Peyer's patch (tissue), 4 donors: ENCODE data around the gene L3MBTL4. TPM values are rescaled to one million over a fixed set of nuclear protein-coding genes. Genes with fewer than 3 reads are reported as not detected.

Source experiments
- DNase-seq, 3 donors: peaks; one replicate each; pipeline ENCODE4 v3.0.0-alpha.2; 2017 to 2019
- H3K27ac ChIP-seq, 4 donors: fragments of 200-600 bp; sonication (generic); one replicate each; pipeline ENCODE4 v1.5.1; 2016 to 2019
- H3K27me3 ChIP-seq, 2 donors: fragments of 200-600 bp; sonication (generic); one replicate each; pipeline ENCODE4 v1.5.1; 2019
- H3K36me3 ChIP-seq, 3 donors: fragments of 200-600 bp; sonication (generic); one replicate each; pipeline ENCODE4 v1.5.1; 2016 to 2019
- H3K4me1 ChIP-seq, 4 donors: fragments of 200-600 bp; sonication (generic); one replicate each; pipeline ENCODE4 v1.5.1; 2016 to 2019
- H3K4me3 ChIP-seq, 4 donors: fragments of 200-600 bp; sonication (generic); 1 replicate in 3 of 4; 2 replicates in 1 of 4; pipeline ENCODE4 v1.5.1; 2016 to 2019; ENCODE audit warnings: mild to moderate bottlenecking in 1 of 4
- H3K9me3 ChIP-seq, 4 donors: fragments of 200-600 bp; sonication (generic); one replicate each; pipeline ENCODE4 v1.5.1; 2016 to 2019; ENCODE audit warnings: mild to moderate bottlenecking in 1 of 4
- CTCF ChIP-seq, 6 experiments: fragments of 450-650 bp in 4 of 6; fragments of 200-600 bp in 2 of 6; sonication (generic) in 1 of 6; IDR thresholded peaks; one replicate each; pipeline ENCODE4 v1.5.1; 2017 to 2019; ENCODE audit warnings: antibody characterized with exemption in 6 of 6, mild to moderate bottlenecking in 3 of 6, moderate library complexity in 1 of 6
- POLR2A ChIP-seq, 2 donors: fragments of 450-650 bp; IDR thresholded peaks; one replicate each; pipeline ENCODE4 v1.5.1; 2017; ENCODE audit warnings: antibody characterized with exemption in 2 of 2, mild to moderate bottlenecking in 2 of 2, moderate library complexity in 2 of 2
- total RNA-seq, 4 donors: library from RNA; depleted of rRNA; stranded (reverse); fragments of >200 nt; gene quantifications; one replicate each; pipeline ENCODE4 v1.1.0, GENCODE V29; 2016

L3MBTL4 gene
- total RNA-seq, 4 donors from 2014 or later: 6.5 to 25.6 (median 13.7) TPM

GRCh38 chr18:5982332-5982731 is 432.4 kb downstream of the L3MBTL4 start:
- TF ChIP-seq POLR2A (IDR thresholded peaks at IDR 0.05): no peak
- TF ChIP-seq CTCF (IDR thresholded peaks at IDR 0.05): no peak
- DNase-seq: no peak
- H3K36me3 ChIP-seq: no peaks in the 10 kb centered on the region
- H3K4me3 ChIP-seq: no peak overlapping the region
- no peaks in the 10 kb centered on the region for H3K27me3 ChIP-seq
- H3K27ac ChIP-seq: no peak overlapping the region
- no peaks in the 10 kb centered on the region for H3K9me3 ChIP-seq
- H3K4me1 ChIP-seq: no peaks in the 10 kb centered on the region

- no peak overlapping the region for H3K27ac ChIP-seq
- no peak for TF ChIP-seq CTCF (IDR thresholded peaks at IDR 0.05)
- TF ChIP-seq POLR2A (IDR thresholded peaks at IDR 0.05): no peak
- no peaks in the 10 kb centered on the region for H3K9me3 ChIP-seq
- no peaks in the 10 kb centered on the region for H3K36me3 ChIP-seq
- DNase-seq: no peak
- H3K27me3 ChIP-seq: no peaks in the 10 kb centered on the region
- no peak overlapping the region for H3K4me3 ChIP-seq
- H3K4me1 ChIP-seq: no peaks in the 10 kb centered on the region
Measured at GRCh38 chr18:5980721-5981120, 434.0 kb downstream of the L3MBTL4 start.

- DNase-seq: no peak
- Histone ChIP-seq H3K9me3 (no peaks in the 10 kb centered on the region), H3K27ac (no peak overlapping the region), H3K27me3 (no peaks in the 10 kb centered on the region), H3K36me3 (no peaks in the 10 kb centered on the region), H3K4me1 (no peaks in the 10 kb centered on the region), H3K4me3 (no peak overlapping the region)
- TF ChIP-seq POLR2A (IDR thresholded peaks at IDR 0.05): no peak
- TF ChIP-seq CTCF (IDR thresholded peaks at IDR 0.05): no peak
Measured at GRCh38 chr18:5979971-5980457, 434.7 kb downstream of the L3MBTL4 start.

GRCh38 chr18:5979176-5979888 is 435.4 kb downstream of the L3MBTL4 start:
- Histone ChIP-seq H3K9me3 (no peaks in the 10 kb centered on the region), H3K4me1 (no peaks in the 10 kb centered on the region), H3K27me3 (no peaks in the 10 kb centered on the region), H3K36me3 (no peaks in the 10 kb centered on the region), H3K4me3 (no peak overlapping the region), H3K27ac (no peak overlapping the region)
- no peak for DNase-seq
- TF ChIP-seq POLR2A (IDR thresholded peaks at IDR 0.05) (no peak), CTCF (IDR thresholded peaks at IDR 0.05) (no peak)

GRCh38 chr18:5977022-5977421 is 437.7 kb downstream of the L3MBTL4 start:
- TF ChIP-seq CTCF (IDR thresholded peaks at IDR 0.05) (no peak), POLR2A (IDR thresholded peaks at IDR 0.05) (no peak)
- H3K4me3 ChIP-seq: no peak overlapping the region
- no peaks in the 10 kb centered on the region for H3K4me1 ChIP-seq
- DNase-seq: no peak
- H3K27me3 ChIP-seq: no peaks in the 10 kb centered on the region
- H3K9me3 ChIP-seq: no peaks in the 10 kb centered on the region
- H3K36me3 ChIP-seq: no peaks in the 10 kb centered on the region
- H3K27ac ChIP-seq: no peak overlapping the region
